Activated CD8-positive, alpha-beta memory T cell treated with anti-CD3 and anti-CD28 coated beads, Interleukin-2, amount 10 ng/mL, durations not matched to agents 7 days and 5 days (primary cell): ENCODE results near the gene CLMN. TPM values are rescaled to one million over a fixed set of nuclear protein-coding genes. Genes with fewer than 3 reads are reported as not detected.

Experiments used
- ATAC-seq: fragments of 150-1000 bp; cut with Tn5 transposase; one replicate; pipeline ENCODE4 v1.10.0; 2021; ENCODE audit warnings: moderate library complexity
- CTCF ChIA-PET: fragments of 350-600 bp; sonication (Branson Sonifier 250); formaldehyde crosslinking; loops from one replicate; lab custom pipeline; 2021; ENCODE audit warnings: antibody characterized with exemption; lab: Charles Lee
- DNase-seq: peaks from one replicate; pipeline ENCODE4 v3.0.0-alpha.2; 2020
- H3K27ac Mint-ChIP-seq: one replicate; pipeline ENCODE4 v1.8.0; 2021; ENCODE audit warnings: mild to moderate bottlenecking, mixed read lengths
- H3K27me3 Mint-ChIP-seq: one replicate; pipeline ENCODE4 v1.8.0; 2021; ENCODE audit warnings: mixed read lengths
- H3K36me3 Mint-ChIP-seq: one replicate; pipeline ENCODE4 v1.8.0; 2021; ENCODE audit warnings: mild to moderate bottlenecking, mixed read lengths
- H3K4me1 Mint-ChIP-seq: one replicate; pipeline ENCODE4 v1.8.0; 2021; ENCODE audit warnings: mixed read lengths
- H3K4me3 Mint-ChIP-seq: one replicate; pipeline ENCODE4 v1.8.0; 2021; ENCODE audit warnings: mild to moderate bottlenecking, moderate library complexity, mixed read lengths
- H3K9me3 Mint-ChIP-seq: one replicate; pipeline ENCODE4 v1.8.0; 2022; ENCODE audit warnings: low read depth, mixed read lengths
- total RNA-seq, 2 experiments: library from RNA; stranded (reverse); gene quantifications; one replicate each; pipeline ENCODE4 v1.2.3, GENCODE V29; 2021

CLMN gene
- total RNA-seq, 2 experiments from 2014 or later, result 0.42 to 0.91 TPM

GRCh38 chr14:95321693-95322455 is 2.2 kb upstream of the CLMN start:
- DNase-seq (no peak), ATAC-seq (no peak)
- CTCF ChIA-PET, result no interaction called here
- Mint-ChIP-seq H3K9me3 (no peaks in the 10 kb centered on the region), H3K36me3 (no peaks in the 10 kb centered on the region), H3K27ac (no peak overlapping the region), H3K4me3 (no peak overlapping the region), H3K27me3 (peaks cover 66% of the 10 kb centered on the region), H3K4me1 (peaks cover 12% of the 10 kb centered on the region)

- peaks cover 72% of the 10 kb centered on the region for H3K27me3 Mint-ChIP-seq
- peaks cover 12% of the 10 kb centered on the region for H3K4me1 Mint-ChIP-seq
- DNase-seq (no peak), ATAC-seq (no peak)
- no peaks in the 10 kb centered on the region for H3K9me3 Mint-ChIP-seq
- H3K36me3 Mint-ChIP-seq, result no peaks in the 10 kb centered on the region
- H3K27ac Mint-ChIP-seq, result no peak overlapping the region
- CTCF ChIA-PET, result no interaction called here
- no peak overlapping the region for H3K4me3 Mint-ChIP-seq
These were observed 1.4 kb upstream of the CLMN start for GRCh38 chr14:95320955-95321600.

DNA sequence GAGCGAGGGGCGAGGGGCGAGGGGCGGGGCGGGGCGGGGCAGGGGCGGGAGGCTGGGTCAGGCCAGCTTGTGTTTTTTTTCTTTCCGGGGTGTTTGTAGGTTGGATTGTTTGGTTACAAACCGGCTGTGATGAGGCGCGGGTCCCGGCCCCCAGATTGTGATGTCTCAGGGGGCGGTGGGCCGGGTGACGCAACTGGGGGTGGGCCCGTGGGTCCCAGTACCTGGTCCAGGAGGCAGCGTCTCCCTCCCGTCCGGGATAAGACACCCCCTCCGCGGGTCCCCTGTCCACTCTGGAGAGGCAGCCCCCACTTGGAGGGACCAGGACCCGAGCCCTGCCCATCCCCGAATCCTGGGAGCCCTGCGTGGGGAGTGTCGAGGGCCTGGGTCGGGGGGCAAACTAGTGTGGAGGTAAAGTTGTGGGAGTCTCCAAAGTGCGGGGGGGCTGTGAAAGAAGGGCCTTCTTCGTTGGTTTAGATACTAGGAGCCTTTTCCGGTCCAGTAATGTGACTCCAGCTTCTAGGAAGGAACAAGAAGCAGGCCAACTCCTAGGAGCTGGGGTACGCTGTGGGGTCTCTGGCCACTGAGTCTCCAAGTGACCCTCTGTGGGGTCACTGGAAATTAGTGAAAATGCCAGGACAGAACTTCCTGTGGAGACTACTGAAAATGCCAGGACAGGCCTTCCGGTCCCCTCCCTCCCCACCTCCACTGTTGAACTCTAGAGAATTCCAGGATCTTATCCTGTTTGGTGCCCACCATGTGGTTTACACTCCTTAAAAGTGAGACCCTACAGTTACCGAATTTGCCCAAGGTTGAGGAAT is 579 bp upstream of the CLMN start:
- H3K4me3 Mint-ChIP-seq, result peak overlapping the region; percentile 51
- DNase-seq (no peak), ATAC-seq (peak; percentile 27)
- H3K4me1 Mint-ChIP-seq, result peaks cover 12% of the 10 kb centered on the region
- H3K36me3 Mint-ChIP-seq, result no peaks in the 10 kb centered on the region
- no peak overlapping the region for H3K27ac Mint-ChIP-seq
- peaks cover 75% of the 10 kb centered on the region for H3K27me3 Mint-ChIP-seq
- CTCF ChIA-PET, result interaction anchor here (0.9 kb wide), 1 partner anchor 55 kb away, joined by 3 read pairs; no protein-coding TSS in a partner anchor
- no peaks in the 10 kb centered on the region for H3K9me3 Mint-ChIP-seq

DNA sequence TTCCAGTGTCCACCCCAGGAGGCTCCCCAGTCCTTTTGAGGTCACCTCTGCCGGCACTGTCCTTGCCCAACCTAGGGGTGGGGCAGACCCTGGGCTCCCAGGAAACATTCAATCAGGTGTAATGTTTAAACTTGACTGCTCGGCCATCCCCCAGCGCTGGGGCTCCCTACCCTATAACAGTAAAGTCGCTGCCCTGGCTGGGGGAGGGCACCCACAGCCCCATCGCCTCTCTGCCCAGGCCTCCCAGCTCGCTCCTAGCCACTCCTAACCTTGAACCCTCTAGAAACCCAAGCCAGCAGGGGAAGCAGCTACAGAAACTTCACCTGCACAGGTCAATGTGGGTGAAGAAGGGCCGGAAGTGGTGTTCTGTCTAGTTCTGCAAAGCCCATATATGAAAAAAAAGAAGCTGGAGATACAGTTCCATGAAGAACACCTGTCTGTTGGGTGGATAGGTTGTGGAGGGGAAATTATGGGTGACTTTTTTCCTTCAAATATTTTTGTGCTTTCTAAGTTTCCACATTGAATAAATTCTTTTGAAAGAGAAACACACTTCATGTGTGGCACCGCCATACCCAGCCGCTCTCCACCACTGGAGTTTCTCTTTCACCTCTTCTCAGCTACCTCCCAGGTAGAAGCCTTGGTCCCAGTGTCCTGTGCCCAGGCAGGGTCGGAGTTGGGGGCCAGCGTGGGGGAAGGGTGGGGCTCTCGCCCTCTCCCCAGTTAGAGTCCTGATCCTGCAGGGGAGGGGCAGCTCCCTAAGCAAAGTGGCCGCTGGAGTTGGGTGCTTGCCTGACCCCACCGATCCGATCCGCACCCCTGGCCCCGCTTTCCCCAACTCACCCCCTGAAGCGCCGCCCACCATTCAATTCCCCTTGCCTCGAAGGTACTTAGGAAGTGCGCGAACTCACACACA is 1.1 kb downstream of the CLMN start:
- H3K27me3 Mint-ChIP-seq, result peaks cover 68% of the 10 kb centered on the region
- no peak for ATAC-seq

DNA sequence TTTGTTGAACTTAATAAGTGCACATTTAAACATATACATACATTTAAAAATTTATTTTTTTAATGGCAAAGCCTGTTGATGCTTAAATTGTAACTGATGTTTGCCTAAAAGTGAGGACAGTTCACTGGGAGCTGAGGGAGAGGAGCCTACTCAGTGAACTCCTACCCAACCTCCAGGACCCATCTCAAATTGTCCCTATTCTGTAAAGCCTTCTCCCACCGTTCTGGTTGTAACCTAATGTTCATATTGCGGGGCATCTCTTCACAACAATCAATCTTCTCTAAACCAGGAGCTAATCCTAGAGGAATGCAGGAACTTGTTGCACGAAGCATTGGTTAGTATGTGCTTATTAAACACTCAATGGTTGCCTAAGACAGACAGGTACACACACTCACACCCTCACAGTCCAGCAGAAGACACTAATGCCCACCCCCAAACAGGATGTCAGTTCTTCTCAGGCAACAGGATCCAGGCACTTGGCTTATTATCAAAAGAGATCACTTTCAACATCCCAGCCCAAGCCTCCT is 1.8 kb downstream of the CLMN start:
- H3K27ac Mint-ChIP-seq, result no peak overlapping the region
- no peaks in the 10 kb centered on the region for H3K36me3 Mint-ChIP-seq
- no peak overlapping the region for H3K4me3 Mint-ChIP-seq
- H3K9me3 Mint-ChIP-seq, result no peaks in the 10 kb centered on the region
- peaks cover 66% of the 10 kb centered on the region for H3K27me3 Mint-ChIP-seq
- no peak for ATAC-seq
- peaks cover 27% of the 10 kb centered on the region for H3K4me1 Mint-ChIP-seq
- CTCF ChIA-PET, result no interaction called here
- no peak for DNase-seq

More for the DNA sequence above, 1.1 kb downstream of the CLMN start:
- CTCF ChIA-PET, result interaction anchor here (0.9 kb wide), 1 partner anchor 53 kb away, joined by 3 read pairs; no protein-coding TSS in a partner anchor
- H3K27ac Mint-ChIP-seq, result no peak overlapping the region
- H3K4me1 Mint-ChIP-seq, result peaks cover 26% of the 10 kb centered on the region
- no peaks in the 10 kb centered on the region for H3K36me3 Mint-ChIP-seq
- H3K4me3 Mint-ChIP-seq, result peak overlapping the region; percentile 47
- no peaks in the 10 kb centered on the region for H3K9me3 Mint-ChIP-seq
- DNase-seq, result no peak

DNA sequence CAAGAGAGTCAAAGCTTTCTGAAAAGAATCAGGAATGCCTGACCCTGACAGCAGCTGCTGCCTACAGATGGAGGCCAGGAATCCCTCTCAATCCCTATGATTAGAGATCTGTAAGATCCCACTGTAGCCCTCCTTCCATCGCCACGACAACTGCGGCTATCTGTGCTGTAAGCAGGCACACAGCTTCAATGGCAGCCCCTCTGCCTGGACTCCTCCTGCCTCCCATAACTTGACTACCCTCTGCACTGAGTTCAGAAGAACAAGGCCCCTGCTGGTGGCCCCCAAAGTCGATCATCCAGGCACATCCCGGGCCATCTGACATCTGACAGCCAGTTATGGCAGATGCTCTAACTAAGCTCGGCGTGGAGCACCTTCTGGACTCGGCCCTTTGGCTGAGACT is 2.9 kb downstream of the CLMN start:
- DNase-seq, result no peak
- CTCF ChIA-PET, result no interaction called here
- H3K27ac Mint-ChIP-seq, result no peak overlapping the region

DNA sequence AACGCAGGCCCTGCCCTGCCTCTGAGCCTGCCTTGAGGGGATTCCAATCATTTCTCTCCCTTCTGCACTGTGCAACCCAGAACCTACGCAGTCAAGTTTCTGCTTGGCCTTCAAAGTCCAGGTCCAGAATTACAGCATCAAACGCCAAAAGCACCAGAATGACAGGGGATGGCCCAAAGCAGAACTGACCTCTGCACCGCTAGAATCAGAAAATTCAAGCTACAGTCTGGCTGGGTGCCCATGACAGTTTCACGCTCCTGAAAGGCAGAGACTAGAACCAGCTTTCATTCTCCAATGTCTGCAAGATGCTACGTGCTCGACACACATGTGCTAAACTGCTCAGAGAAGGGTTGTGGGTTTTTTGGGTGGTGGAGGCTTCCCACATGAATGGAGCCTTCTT is 4.1 kb downstream of the CLMN start:
- H3K9me3 Mint-ChIP-seq, result no peaks in the 10 kb centered on the region
- H3K4me3 Mint-ChIP-seq, result no peak overlapping the region
- ATAC-seq (no peak), DNase-seq (no peak)
- no peaks in the 10 kb centered on the region for H3K36me3 Mint-ChIP-seq
- H3K4me1 Mint-ChIP-seq, result peaks cover 27% of the 10 kb centered on the region
- CTCF ChIA-PET, result no interaction called here
- peaks cover 48% of the 10 kb centered on the region for H3K27me3 Mint-ChIP-seq
- no peak overlapping the region for H3K27ac Mint-ChIP-seq

More for the DNA sequence above, 2.9 kb downstream of the CLMN start:
- Mint-ChIP-seq H3K36me3 (no peaks in the 10 kb centered on the region), H3K4me3 (no peak overlapping the region), H3K9me3 (no peaks in the 10 kb centered on the region), H3K4me1 (peaks cover 27% of the 10 kb centered on the region), H3K27me3 (peaks cover 55% of the 10 kb centered on the region)
- no peak for ATAC-seq

DNA sequence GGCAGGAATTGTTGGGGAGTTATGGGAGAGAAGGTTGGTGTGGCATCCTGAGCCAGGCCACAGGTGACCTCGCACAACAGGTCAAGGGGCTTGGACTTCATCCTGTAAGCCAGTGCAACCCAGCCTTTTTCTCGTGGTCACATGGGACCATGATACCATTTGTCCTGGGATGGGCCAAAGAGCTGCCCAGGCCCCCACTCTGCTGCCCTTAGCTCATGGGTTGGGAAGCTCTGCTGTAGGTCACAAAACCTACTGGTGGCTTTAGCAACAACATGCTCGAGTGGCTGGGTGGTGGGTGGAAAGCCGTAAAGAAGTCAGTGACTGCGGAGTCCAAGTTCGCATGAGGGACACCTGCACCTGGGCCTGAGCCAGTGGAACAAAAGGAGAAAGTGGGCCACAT is 4.6 kb downstream of the CLMN start:
- H3K4me1 Mint-ChIP-seq, result peaks cover 27% of the 10 kb centered on the region
- H3K27ac Mint-ChIP-seq, result no peak overlapping the region
- H3K27me3 Mint-ChIP-seq, result peaks cover 46% of the 10 kb centered on the region
- ATAC-seq (no peak), DNase-seq (no peak)
- H3K4me3 Mint-ChIP-seq, result no peak overlapping the region
- H3K36me3 Mint-ChIP-seq, result no peaks in the 10 kb centered on the region
- CTCF ChIA-PET, result no interaction called here
- no peaks in the 10 kb centered on the region for H3K9me3 Mint-ChIP-seq

DNA sequence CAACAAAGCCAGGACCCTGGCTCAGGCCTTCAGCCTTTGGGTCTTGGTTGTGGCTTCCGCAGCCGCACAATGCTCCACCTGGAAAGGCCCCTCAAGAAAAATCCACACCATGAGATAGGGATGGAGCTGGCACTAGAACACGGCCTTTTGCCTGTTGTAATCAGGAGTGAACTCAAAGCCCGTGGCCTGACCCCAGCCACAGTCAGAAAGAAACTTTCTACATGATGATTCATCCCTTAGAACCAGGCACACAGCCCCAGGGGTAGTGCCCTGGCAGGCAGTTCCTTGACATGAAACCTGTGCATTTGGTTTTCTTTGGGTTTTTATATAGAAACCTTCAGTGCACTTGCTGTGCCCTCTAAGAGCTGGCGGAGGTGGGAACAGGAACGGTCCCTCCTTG is 5.1 kb downstream of the CLMN start:
- peaks cover 27% of the 10 kb centered on the region for H3K4me1 Mint-ChIP-seq
- DNase-seq, result peak; percentile 63
- peaks cover 46% of the 10 kb centered on the region for H3K27me3 Mint-ChIP-seq
- peak overlapping the region; percentile 18 for H3K27ac Mint-ChIP-seq
- no peaks in the 10 kb centered on the region for H3K36me3 Mint-ChIP-seq
- H3K4me3 Mint-ChIP-seq, result no peak overlapping the region
- CTCF ChIA-PET, result no interaction called here
- peak; percentile 75 for ATAC-seq
- H3K9me3 Mint-ChIP-seq, result no peaks in the 10 kb centered on the region

DNA sequence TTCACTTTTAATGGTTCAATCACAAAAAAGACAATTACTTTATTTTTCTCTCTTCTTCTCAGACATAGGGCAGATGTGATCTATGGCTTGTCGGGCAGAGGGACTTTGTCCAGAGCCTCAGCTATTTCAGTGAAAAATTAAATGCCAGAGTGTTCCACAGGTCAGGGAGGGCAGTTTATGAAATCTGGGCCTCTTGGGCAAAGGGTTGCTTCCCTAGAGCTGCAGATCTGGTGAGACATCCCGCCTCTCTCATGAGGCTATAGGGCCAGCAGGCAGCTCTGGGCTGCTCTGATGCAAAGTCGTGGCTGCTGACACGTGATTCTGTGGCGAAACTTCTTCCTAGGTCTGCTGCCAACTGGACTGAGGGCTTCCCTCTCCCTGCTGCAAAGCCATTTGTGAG is 6.0 kb downstream of the CLMN start:
- CTCF ChIA-PET, result no interaction called here
- DNase-seq (no peak), ATAC-seq (no peak)
- Mint-ChIP-seq H3K9me3 (no peaks in the 10 kb centered on the region), H3K27ac (no peak overlapping the region), H3K36me3 (no peaks in the 10 kb centered on the region), H3K4me1 (peaks cover 21% of the 10 kb centered on the region), H3K4me3 (no peak overlapping the region), H3K27me3 (peaks cover 40% of the 10 kb centered on the region)

DNA sequence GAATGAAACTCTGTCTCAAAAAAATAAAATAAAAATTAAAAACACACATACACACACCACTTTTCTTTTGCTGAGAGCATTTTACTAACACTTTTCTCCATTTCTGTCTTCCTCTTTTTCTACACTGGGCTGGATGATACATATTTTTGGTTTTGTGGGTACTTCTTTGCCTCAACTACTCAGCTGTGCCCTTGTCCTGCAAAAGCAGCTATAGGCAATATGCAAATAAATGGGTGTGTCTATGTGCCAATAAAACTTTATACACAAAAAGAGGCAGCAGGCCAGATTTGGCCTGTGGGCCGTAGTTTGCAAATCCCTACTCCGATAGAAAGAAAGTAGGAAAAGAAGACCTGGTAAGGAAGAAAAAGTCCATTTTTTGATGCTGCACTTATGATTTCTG is 6.5 kb downstream of the CLMN start:
- CTCF ChIA-PET, result no interaction called here
- H3K27me3 Mint-ChIP-seq, result peaks cover 35% of the 10 kb centered on the region
- H3K4me3 Mint-ChIP-seq, result no peak overlapping the region
- no peaks in the 10 kb centered on the region for H3K9me3 Mint-ChIP-seq
- ATAC-seq (no peak), DNase-seq (no peak)
- H3K4me1 Mint-ChIP-seq, result peaks cover 18% of the 10 kb centered on the region
- H3K27ac Mint-ChIP-seq, result no peak overlapping the region
- H3K36me3 Mint-ChIP-seq, result no peaks in the 10 kb centered on the region

DNA sequence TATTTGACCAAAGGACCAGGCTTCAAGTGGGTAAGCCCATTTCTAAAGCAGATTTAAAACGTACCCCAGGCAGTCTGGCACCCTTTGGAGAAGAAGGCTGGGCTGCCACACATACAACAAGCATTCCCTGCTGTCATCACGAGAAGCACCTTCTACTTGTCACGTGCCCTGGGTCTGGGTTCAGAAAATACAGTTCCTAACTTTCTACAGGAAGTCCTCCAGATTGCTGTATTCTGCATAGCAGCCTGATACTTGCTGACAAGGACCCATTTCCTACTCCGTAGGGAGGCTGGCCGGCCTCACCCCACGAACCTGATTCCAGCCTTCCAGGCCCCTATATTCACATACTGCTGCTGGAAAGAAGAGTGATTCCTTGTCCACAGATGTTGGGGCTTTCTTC is 7.4 kb downstream of the CLMN start:
- Mint-ChIP-seq H3K4me1 (peaks cover 15% of the 10 kb centered on the region), H3K27ac (no peak overlapping the region), H3K9me3 (no peaks in the 10 kb centered on the region), H3K4me3 (no peak overlapping the region), H3K27me3 (peaks cover 36% of the 10 kb centered on the region), H3K36me3 (no peaks in the 10 kb centered on the region)
- CTCF ChIA-PET, result no interaction called here
- no peak for ATAC-seq
- DNase-seq, result no peak
